HG02852 (cell line): ENCODE measurements around the gene TRIM62.
"Not testable (repeated sequence)": the region's sequence is repeated elsewhere in the genome, so short reads cannot be mapped to it uniquely, and the experiment has no call there.

Source experiments
- ATAC-seq: cut with Tn5 transposase; IDR thresholded peaks from one replicate; pipeline ENCODE4 v1.9.1; 2021; ENCODE audit warnings: mild to moderate bottlenecking, moderate library complexity; ENCODE audit not compliant: unreplicated experiment

Gene TRIM62

DNA sequence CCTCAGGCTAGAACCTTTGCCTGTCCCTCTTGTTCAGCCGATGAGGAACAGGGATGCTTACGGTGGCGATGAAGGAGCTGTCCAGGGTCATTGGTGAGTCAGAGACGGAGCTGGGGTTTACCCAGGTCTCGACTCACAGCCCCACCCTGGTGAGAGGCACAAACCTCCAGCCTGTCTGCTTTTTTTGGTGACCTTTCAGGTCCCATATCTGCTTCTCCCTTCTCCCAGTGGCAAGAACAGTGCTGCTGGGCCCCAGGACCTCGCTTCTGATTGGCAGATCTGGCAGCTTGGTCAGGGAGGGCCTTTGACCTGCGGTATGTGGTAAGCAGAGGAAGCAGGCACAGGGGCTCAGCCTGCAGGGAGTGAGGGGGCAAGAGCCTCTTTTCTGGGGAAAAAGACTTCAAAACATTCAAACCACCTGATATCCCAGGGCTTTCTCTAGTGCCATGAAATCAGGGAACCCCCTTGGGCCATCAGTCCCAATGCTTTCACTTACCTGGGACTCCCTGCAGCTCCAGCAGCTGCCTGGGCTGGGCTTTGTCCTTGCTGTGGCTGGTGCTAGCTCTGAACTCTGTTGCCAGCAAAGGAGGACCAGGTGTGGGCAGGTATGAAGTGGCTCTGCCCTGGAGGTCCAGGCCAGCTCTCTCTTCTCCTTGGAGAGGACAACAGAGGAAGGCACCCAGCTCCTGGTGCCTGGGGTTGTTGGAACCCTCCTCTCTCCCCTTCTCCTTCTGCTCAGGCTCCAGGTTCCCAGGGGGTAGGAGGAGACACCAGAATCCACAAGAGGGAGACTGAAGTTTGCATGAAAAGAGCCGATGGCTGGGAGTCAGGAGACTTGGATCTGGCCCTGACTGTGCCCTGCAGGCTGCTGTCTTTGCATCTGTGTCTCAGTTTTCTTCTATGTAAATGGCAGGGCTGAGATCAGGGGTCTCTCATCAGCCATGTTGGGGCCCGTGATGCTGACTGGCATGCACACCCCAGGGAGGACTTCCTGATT lies 41.4 kb downstream of the TRIM62 start:
- no peak for ATAC-seq

DNA sequence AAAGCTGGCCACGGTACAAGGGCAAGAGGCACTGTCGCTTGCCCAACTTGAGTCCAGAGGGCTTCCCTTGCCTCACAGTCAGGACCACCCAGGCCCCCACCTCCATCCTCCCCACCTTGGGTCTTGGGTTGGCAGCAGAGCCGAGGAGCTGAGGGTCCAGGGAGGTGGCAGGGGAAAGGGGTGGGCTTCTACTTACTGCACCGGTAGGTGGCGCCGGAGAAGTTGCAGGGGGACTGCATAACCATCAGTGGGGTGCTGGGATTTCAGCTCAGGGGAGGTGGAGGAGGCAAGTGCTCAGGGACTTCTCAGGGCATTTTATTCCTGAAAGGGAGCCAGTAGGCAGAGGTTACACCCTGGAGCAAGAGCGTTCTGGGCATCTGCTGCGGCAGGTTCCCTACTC lies 44.0 kb downstream of the TRIM62 start:
- no peak for ATAC-seq

DNA sequence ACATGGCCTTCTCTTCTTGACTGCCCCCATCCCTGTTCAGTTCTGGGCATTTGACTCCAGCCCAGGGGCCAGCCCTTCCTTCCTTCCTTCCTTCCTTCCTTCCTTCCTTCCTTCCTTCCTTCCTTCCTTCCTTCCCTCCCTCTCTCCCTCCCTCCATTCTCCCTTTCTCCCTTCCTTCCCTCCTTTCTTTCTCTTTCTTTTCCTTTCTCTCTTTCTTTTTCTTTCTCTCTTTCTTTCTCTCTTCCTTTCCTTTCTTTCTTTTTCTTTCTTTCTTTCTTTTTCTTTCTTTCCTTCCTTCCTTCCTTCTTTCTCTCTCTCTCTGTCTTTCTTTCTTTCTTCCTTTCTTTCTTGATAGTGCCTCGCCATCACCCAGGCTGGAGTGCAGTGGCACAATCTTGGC lies 45.8 kb downstream of the TRIM62 start:
- not testable (repeated sequence) for ATAC-seq

DNA sequence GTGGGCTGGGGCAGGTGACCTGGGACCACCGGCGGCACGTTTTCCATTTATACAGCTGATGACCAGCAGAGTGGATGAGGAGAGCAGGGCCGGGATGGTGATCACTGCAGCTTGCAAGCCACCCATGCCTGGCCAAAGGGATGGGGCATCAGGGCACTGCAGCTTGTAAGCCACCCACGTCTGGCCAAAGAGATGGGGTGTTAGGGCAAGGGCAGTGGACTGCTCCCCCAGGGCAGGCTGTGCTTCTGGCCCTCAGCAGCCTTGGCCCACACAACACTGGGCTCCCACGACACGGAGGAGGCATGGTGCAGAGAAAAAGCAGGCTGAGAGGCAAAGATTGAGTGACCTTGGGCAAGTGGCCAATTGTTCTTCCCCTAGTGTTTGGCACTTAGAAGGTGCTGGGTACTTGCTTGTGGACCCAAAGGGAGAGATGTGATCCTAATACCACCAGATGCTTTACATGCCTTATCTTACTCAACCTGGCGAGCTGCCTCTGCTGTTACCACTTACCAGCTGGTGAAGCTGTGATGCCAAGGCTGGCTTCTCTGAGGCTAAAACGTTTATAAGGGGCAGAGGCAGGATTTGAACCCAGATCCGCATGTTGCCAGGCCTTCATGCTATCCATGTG lies 48.3 kb downstream of the TRIM62 start:
- ATAC-seq: no peak

DNA sequence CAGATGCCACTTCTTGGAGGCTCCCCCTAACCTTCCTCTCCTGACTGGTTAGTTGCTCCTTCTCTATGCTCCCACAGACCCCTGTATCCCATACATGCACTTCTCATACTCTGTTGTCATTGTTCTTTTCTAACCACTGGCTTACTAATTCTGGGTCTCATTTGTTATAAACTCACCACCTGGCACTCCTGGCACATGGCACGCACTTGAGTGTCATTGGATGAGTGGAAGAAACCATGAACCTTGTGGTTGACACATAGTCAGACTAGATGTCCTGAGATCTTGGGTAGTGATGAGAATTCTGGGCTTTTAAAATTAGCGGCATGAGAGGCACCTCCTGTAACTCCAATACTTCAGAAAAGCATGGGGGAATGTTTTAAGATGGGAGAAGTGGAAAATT lies 49.3 kb downstream of the TRIM62 start:
- ATAC-seq: no peak

DNA sequence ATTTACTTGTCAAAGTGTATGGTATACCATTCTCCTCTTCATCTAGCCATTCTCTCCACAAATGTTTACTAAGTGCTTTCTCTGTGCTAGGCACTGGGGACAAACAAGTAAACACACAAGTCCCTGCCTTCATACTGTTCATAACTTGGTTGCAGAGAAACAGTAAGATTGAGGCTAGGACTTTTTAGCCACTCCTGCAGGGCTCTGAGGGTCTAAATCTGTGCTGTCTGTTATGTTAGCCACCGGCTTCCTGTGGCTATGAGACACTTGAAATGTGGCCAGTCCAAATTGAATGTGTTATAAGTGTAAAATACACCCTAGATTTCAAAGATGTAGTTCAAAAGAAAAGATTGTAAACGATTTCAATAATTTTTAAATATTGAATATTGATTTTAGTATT lies 50.7 kb downstream of the TRIM62 start:
- ATAC-seq: no peak

DNA sequence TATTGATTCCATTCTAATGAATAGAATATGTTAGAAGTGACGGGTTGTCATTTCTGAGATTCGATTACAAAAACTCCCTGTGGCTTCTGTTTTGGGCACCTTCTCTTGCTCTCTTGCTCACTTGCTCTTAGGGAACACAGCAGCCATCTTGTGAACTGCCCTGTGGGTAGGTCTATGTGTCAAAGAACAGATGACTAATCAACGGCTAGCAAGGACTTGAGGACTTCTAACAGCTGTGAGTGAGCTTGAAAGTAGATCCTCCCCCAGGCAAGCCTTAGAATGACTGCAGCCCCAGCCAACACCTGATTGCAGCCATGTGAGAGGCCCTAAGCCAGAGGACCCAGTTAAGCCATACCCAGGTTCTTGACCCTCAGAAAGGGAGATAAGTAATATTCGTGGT lies 51.5 kb downstream of the TRIM62 start:
- no peak for ATAC-seq

DNA sequence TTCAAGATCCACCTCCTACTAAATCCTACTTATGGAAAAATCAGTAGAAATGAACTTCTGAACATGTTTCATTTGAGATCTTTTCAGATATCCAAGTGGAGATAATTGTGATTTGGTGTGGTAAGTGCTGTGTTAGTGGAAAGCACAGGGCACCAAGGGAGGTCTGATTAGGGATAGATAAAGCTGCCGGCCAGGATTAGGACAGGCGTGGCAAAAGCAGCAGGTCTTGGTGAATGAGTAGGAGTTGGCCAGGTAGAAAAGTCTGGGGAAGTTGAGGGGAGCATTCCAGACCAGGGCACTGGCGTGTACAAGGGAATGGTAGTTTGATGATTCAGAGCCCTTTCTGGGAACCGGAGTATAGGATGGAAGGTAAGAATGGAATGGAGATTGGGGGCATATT lies 53.1 kb downstream of the TRIM62 start:
- no peak for ATAC-seq

DNA sequence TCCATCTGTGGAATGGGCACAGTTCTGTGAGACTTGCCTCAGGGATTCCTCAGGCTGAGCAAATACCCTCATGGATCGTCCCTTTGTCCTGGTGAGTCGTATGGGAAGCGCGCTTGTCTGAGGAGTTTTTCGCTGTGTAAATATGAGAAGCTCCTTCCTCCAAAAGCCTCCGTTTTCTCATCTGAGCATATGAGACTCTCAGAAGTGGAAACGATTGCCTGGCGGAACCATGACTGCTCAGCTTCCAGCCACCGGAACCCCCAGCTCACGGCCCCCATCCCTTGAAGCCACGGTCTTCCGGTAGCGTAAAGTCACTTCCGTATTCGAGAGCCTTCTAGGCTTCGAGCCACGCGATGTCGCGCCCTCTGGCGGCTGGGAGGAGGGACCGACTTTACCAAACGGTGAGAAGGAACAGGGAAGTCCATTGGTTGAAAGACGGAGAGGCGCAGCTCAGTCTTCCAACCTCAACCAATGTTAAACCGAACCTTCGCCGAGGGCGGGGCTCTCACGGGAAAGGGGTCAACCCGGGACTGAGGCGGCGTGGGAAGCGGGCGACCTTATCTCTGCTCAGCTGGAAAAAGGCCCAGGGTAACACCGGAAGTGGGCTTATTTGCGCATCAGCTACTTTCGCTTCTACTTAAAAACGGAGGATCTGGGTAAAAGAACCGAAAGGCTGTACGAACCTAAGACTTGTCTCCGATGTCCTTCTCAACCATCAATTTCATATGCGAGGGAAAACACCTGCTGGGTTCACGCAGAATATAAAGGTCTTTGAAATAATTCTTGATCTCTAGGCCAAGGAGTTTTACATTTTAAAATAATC lies 54.6 kb downstream of the TRIM62 start:
- ATAC-seq: peak; percentile 92

DNA sequence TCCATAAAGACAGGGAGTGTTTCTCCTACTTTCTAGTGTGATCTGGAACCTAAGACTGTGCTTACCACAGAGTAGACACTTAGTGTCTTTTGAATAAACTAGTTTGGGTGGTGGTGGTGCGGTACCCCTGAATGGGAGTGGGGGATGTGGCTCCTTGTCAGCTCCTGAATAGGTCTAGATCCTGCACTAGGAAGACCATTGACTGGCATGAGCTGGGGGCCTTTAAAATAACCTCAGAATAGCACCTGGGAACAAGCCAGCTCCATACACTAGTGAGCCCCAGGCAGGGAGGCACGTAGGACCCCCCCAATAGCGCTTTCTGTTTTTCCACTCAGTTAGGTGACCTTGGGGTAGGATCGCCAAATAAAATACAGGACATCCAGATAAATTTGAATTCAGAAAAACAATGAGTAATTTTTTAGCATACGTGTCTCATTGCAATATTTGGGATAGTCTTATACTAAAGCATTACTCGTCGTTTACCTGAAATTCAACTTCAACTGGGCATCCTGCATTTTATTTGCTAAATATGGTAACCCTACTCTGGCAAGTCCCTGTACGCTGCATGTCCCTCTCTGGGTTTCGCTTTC lies 55.3 kb downstream of the TRIM62 start:
- ATAC-seq: no peak

DNA sequence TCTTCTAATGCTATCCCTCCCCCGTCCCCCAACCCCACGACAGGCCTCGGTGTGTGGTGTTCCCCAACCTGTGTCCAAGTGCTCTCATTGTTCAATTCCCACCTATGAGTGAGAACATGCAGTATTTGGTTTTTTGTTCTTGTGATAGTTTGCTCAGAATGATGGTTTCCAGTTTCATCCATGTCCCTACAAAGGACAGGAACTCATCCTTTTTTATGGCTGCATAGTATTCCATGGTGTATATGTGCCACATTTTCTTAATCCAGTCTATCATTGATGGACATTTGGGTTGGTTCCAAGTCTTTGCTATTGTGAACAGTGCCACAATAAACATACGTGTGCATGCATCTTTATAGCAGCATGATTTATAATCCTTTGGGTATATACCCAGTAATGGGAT lies 57.2 kb downstream of the TRIM62 start:
- ATAC-seq: not testable (repeated sequence)

DNA sequence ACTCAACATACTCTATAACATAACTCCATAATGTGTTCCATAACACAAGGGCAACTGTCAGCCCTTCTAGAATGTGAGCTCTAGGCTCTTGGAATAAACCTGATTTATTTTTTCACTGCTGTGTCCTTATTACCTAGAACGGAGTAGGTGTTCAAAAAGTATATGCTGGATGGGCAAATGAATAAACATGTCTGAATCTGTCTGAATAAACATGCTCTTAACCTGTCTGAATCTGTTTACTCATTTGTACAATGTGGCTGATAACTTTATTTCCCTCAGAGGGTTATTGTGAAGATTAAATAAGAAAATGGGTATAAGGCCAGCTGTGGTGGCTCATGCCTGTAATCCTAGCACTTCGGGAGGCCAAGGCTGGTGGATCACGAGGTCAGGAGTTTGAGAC lies 58.6 kb downstream of the TRIM62 start:
- ATAC-seq: no peak

DNA sequence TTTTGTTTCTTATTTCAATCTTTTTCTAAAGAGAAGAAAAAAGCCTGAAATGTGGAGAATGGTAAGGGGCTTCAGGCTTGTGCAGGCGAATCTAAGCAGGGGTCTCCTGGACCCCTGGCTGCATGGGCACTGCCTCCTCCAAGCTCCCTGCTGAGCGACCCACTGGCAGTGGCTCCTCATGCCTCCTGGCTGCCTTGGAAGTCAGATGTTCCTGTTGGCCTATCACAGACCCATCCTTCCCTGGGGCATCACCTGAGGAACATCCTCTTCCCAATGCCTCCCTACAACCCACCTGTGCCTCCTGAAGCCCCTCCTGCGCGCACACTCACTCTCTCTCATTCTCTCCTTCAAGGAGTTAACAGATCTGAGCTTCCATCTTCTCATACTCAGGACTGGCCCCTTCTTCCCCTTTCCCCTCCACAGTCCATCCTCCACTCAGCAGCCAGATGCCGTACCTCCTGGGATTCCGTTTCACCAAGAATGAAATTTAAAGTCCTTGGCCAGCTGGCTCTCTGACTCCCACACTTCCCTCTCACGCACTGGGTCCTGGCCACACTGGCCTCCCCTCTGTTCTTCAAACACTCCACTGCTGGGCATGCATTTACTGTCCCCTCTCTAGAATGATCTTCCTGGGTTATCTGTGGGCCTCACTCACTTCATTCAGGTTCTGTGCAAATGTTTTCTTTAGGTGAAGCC lies 59.2 kb downstream of the TRIM62 start:
- ATAC-seq: no peak

DNA sequence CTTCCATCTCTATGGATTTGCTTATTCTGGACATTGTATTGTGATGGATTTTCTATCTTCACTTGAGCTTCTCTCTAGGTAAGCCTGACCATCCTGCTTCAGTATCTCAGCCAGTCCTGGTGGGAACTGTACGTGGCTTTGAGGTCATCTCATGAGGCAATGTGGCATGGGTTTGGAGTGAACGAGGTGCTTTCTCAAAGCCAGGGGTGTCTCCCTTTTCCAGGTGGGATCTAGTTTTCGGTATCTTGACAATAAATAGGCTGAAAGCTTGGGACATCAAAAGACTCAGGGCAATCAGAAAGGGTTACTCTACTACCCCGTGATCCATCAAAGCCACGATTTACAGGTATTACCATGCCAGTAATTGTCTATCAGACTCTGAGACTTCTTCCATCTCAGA lies 60.1 kb downstream of the TRIM62 start:
- ATAC-seq: no peak

DNA sequence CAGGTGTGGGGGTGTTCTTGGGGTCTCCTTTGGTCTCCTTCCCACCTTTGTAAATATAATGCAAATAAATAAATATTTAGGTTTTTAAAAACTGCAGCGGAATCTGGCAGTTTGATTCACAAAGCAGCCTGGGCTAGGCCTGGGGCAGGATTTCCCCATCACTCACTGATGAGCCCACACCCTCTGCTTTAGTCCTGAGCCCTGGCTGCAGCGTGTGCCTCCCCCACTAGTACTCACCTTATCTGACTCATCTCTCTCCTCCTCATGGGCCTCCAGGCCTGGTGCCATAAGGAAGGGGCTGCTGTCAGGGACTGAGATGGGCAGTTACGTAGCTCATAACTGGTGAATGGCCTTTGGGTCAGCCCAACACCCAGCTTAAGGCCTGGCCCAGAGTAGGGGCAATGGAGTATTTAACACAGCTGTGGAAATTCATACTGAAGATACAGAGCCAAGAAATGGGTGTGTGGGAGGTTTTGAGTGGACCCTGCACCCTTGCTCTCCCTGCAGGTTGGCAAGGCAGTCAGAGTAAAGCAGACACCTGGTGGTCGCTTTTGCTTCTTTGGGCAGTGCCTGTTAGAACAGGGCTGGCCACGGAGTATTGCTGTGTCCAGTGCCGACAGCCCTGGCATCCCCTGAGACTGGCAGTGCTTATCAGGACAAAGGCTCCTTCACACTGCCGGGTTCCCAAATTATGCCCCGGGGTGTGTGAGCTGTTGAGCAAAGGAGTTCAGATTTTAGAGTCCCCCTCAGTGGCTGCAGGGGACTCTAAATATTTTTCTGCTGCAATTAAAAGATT lies 61.2 kb downstream of the TRIM62 start:
- no peak for ATAC-seq

DNA sequence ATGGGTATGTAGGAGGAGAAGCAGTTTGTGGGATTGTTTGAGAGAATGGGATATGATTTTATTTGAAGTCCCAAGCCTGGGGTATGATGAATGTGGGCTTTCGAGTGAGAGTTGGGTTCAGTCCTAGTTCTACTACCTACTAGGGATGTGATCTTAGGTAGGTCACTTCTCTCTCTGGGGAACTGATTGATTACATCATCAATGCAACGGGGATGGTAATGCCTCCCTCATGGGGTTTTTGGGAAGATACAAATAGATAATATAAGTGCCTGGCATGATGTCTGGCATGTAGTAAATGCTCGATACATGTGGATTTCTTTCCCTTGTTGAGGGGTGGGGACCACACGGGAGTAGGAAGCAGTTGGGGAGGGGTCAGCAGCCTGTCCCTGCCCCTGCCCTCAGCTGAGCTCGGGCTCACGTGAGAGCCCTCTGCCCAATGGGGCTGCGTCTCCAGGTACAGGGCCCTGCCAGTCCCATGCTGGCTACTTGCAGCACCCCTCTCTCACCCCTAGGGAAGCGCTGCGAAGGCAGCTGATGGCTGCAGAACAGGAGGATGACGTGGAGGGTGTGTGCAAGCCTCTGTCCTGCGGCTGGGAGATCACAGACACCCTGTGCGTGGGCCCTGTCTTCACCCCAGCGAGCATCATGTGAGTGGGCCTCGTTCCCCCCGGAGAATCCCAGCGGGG lies 62.2 kb downstream of the TRIM62 start:
- ATAC-seq: no peak

DNA sequence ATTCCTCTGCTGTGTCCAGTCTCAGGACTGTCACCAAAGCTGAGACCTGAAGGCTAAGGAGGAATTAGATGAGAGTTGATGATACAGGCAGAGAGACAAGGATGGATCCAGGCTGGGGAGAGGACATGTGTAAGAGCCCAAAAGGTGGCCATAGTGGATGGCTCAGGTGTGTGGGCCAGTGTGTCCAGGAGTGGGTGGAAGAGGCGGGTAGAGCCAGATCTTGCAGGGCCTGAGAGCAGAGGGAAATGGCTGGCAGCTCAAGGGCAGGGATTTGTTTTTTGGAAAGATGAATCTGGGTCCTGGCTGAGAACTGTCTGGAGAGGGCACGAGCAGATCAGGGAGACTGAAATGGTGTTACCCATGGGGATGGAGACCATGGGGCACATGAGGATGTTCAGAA lies 62.8 kb downstream of the TRIM62 start:
- ATAC-seq: no peak

DNA sequence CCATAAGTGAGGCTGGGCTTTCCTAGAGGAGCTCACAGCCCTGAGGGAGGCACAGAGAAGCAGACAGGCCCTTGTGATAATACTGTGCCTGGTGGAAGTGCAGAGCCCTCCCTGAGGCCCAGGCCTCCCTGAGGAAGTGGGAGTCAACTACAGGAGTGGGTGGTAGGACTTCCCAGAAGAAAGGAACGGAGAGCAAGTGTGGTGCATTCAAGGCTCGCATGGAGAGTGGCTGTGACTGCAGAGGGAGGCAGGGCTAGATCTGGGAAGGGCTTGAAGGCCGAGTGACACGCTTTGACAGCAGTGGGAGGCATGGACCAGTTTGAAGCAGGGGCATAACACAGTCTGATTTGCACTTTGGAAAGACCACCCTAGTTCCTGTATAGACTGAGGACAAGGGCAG lies 63.6 kb downstream of the TRIM62 start:
- no peak for ATAC-seq

DNA sequence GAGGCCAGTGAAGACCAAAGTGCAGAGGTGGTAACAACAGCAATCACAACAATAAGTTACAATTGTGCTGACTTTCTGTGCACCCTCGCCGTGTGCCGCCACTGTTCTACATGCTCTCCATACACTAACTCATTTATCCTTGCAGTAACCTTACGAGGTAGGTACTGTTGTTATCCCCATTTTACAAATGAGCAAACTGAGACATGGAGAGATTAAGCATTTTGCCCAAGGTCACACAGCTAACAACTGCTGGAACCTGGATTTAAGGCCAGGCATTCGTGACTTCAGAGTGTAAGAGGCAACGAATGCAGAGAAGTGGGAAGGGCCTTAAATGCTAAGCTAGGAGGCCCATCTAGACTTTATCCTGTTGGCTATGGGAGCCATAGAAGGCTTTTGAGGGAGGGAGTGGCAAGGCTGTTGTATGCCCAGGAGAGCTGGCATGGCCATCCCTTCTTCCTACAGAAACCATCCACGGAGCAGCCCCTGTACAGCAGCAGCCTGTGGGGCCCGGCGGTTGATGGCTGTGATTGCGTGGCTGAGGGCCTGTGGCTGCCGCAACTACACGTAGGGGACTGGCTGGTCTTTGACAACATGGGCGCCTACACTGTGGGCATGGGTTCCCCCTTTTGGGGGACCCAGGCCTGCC lies 64.3 kb downstream of the TRIM62 start:
- ATAC-seq: no peak
